Fibroblast of lung (primary cell): ENCODE data around the gene C17orf78. TPM values are rescaled to one million over a fixed set of nuclear protein-coding genes. Genes with fewer than 3 reads are reported as not detected.

Experiments
- DNase-seq, 2 donors: peaks; one replicate each; pipeline versions ENCODE4 v3.0.0 to v3.0.0-alpha.2; 2010; ENCODE audit warnings: low read depth in 2 of 2
- H2AFZ ChIP-seq: 2 replicates; pipeline ENCODE4 v1.5.1; 2012; ENCODE audit warnings: low read length, control low read depth, inconsistent platforms
- H3K27ac ChIP-seq: 2 replicates; pipeline ENCODE4 v1.5.1; 2011; ENCODE audit warnings: low read length, control low read depth; ENCODE audit not compliant: insufficient read depth
- H3K27me3 ChIP-seq: 2 replicates; pipeline ENCODE4 v1.5.1; 2011; ENCODE audit warnings: mild to moderate bottlenecking, low read length; ENCODE audit not compliant: control insufficient read depth, insufficient read depth
- H3K36me3 ChIP-seq: 2 replicates; pipeline ENCODE4 v1.5.1; 2011; ENCODE audit warnings: low read length; ENCODE audit not compliant: control insufficient read depth, insufficient read depth
- H3K4me1 ChIP-seq: 2 replicates; pipeline ENCODE4 v1.5.1; 2011; ENCODE audit warnings: low read length; ENCODE audit not compliant: control insufficient read depth, insufficient read depth; ENCODE audit errors: extremely low read depth
- H3K4me2 ChIP-seq: 2 replicates; pipeline ENCODE4 v1.5.1; 2011; ENCODE audit warnings: low read length, control low read depth; ENCODE audit not compliant: insufficient read depth; ENCODE audit errors: extremely low read depth
- H3K4me3 ChIP-seq, 4 experiments: fragments of 200-600 bp in 1 of 4; sonication (generic) in 1 of 4; replicated peaks in 1 of 4; 2 replicates each; pipeline ENCODE4 v1.5.1; 2011 to 2016; ENCODE audit warnings: low read length in 4 of 4, low read depth in 3 of 4, mild to moderate bottlenecking in 3 of 4, control low read depth in 2 of 4, inconsistent platforms in 1 of 4, mixed read lengths in 1 of 4; ENCODE audit not compliant: insufficient read depth in 1 of 4; ENCODE audit errors: control extremely low read depth in 1 of 4
- H3K79me2 ChIP-seq: 2 replicates; pipeline ENCODE4 v1.5.1; 2012; ENCODE audit warnings: mild to moderate bottlenecking, low read length, inconsistent platforms; ENCODE audit not compliant: control insufficient read depth, insufficient read depth
- H3K9ac ChIP-seq: 2 replicates; pipeline ENCODE4 v1.5.1; 2011; ENCODE audit warnings: mild to moderate bottlenecking, low read length, control low read depth; ENCODE audit not compliant: insufficient read depth
- H3K9me3 ChIP-seq: 2 replicates; pipeline ENCODE4 v1.5.1; 2012; ENCODE audit warnings: low read depth, low read length; ENCODE audit not compliant: control insufficient read depth, insufficient read depth
- H4K20me1 ChIP-seq: 2 replicates; pipeline ENCODE4 v1.5.1; 2011; ENCODE audit warnings: low read length; ENCODE audit not compliant: control insufficient read depth, insufficient read depth; ENCODE audit errors: extremely low read depth
- CTCF ChIP-seq, 2 donors: IDR thresholded peaks in 1 of 2; conservative IDR thresholded peaks in 1 of 2; 1 replicate in 1 of 2; 2 replicates in 1 of 2; pipeline ENCODE4 v1.5.1; 2011 to 2012; ENCODE audit warnings: low read length in 2 of 2, control low read depth in 1 of 2, inconsistent platforms in 1 of 2, low read depth in 1 of 2, mild to moderate bottlenecking in 1 of 2
- EZH2 ChIP-seq: IDR thresholded peaks from 2 replicates; pipeline ENCODE4 v1.5.1; 2012; ENCODE audit warnings: low read length, control low read depth, mild to moderate bottlenecking; ENCODE audit errors: missing control alignments
- polyA plus RNA-seq, 2 donors: library from polyadenylated mRNA; depleted of rRNA in 1 of 2; stranded (reverse) in 1 of 2; unstranded in 1 of 2; fragments of >200 nt; gene quantifications; 2 replicates each; pipeline ENCODE4 v1.2.1, GENCODE V29; 2011 to 2012; ENCODE audit warnings: missing spikeins in 1 of 2
- total RNA-seq: library from RNA; depleted of rRNA; stranded (reverse); fragments of >200 nt; gene quantifications from 2 replicates; pipeline ENCODE4 v1.2.1, GENCODE V29; 2014

C17orf78 gene
- total and polyA plus RNA-seq, 2 donors (not counting 1 experiment from before 2014, with no cell fraction given), result not detected

- H3K27me3 ChIP-seq, result no peaks in the 10 kb centered on the region
- H3K36me3 ChIP-seq, result no peaks in the 10 kb centered on the region
- H2AFZ ChIP-seq, result no peak overlapping the region
- no peaks in the 10 kb centered on the region for H4K20me1 ChIP-seq
- H3K4me2 ChIP-seq, result no peak overlapping the region
- H3K9me3 ChIP-seq, result no peaks in the 10 kb centered on the region
- no peak overlapping the region for H3K27ac ChIP-seq
- TF ChIP-seq CTCF (conservative IDR thresholded peaks at IDR 0.05 in 1 of 2, IDR thresholded peaks at IDR 0.05 in 1 of 2; ENCODE audit: low read depth in 1 of 2, low read length in 2 of 2), result no peak
- no peak for TF ChIP-seq EZH2
- DNase-seq, result peak; percentile 21 to 58
- H3K9ac ChIP-seq, result no peak overlapping the region
- H3K79me2 ChIP-seq, result no peaks in the 10 kb centered on the region
- H3K4me3 ChIP-seq, result no peak overlapping the region
- H3K4me1 ChIP-seq, result no peaks in the 10 kb centered on the region
These were observed 7.2 kb upstream of the C17orf78 start for GRCh38 chr17:37368577-37368976.

GRCh38 chr17:37373530-37374159 lies 2.1 kb upstream of the C17orf78 start:
- Histone ChIP-seq H3K4me3 (no peak overlapping the region), H3K9ac (no peak overlapping the region), H4K20me1 (no peaks in the 10 kb centered on the region), H3K36me3 (no peaks in the 10 kb centered on the region), H3K27ac (no peak overlapping the region), H3K27me3 (no peaks in the 10 kb centered on the region), H3K79me2 (no peaks in the 10 kb centered on the region), H3K4me1 (no peaks in the 10 kb centered on the region), H3K9me3 (no peaks in the 10 kb centered on the region), H3K4me2 (no peak overlapping the region), H2AFZ (peak overlapping the region; percentile 71)
- DNase-seq, result peak; percentile 70 to 88
- TF ChIP-seq CTCF (conservative IDR thresholded peaks at IDR 0.05 in 1 of 2, IDR thresholded peaks at IDR 0.05 in 1 of 2; ENCODE audit: low read depth in 1 of 2, low read length in 2 of 2) (peak; percentile 100), EZH2 (no peak)

- Histone ChIP-seq H3K79me2 (no peaks in the 10 kb centered on the region), H3K27me3 (no peaks in the 10 kb centered on the region), H3K4me3 (no peak overlapping the region), H3K27ac (no peak overlapping the region), H3K9me3 (no peaks in the 10 kb centered on the region), H3K36me3 (no peaks in the 10 kb centered on the region), H3K4me2 (no peak overlapping the region), H3K4me1 (no peaks in the 10 kb centered on the region), H2AFZ (no peak overlapping the region), H3K9ac (no peak overlapping the region), H4K20me1 (no peaks in the 10 kb centered on the region)
- no peak for DNase-seq
- TF ChIP-seq CTCF (conservative IDR thresholded peaks at IDR 0.05 in 1 of 2, IDR thresholded peaks at IDR 0.05 in 1 of 2; ENCODE audit: low read depth in 1 of 2, low read length in 2 of 2), result no peak
- TF ChIP-seq EZH2, result no peak
These were observed 6.3 kb downstream of the C17orf78 start for GRCh38 chr17:37382056-37382455.
